SK-N-SH (cell line): Measurements from ENCODE around the gene MYMK. TPM values are rescaled to one million over a fixed set of nuclear protein-coding genes. Genes with fewer than 3 reads are reported as not detected.

Experiments used
- CTCF ChIA-PET: fragments of 300-600, 350-600 bp; formaldehyde crosslinking; extraction: SDS; loops from one replicate; lab custom pipeline; 2021; lab: Yijun Ruan, JAX
- POLR2A ChIA-PET: fragments of 350-600 bp; sonication (Branson Sonifier 250); formaldehyde crosslinking; extraction: SDS; loops from one replicate; lab custom pipeline; 2020; ENCODE audit warnings: antibody characterized with exemption, inconsistent platforms; lab: Yijun Ruan, JAX
- DNase-seq: peaks from one replicate; pipeline ENCODE4 v3.0.0; 2012
- H2AFZ ChIP-seq: fragments of 200-600 bp; sonication (generic); 2 replicates; pipeline ENCODE4 v1.8.1; 2016; ENCODE audit warnings: antibody characterized with exemption, mild to moderate bottlenecking, low read depth
- H3F3A ChIP-seq: fragments of 200-600 bp; sonication (generic); replicated peaks from 2 replicates; pipeline ENCODE3; 2016; ENCODE audit warnings: antibody characterized with exemption, mild to moderate bottlenecking; ENCODE audit not compliant: insufficient read depth
- H3K27ac ChIP-seq, 2 experiments: fragments of 200-500 bp in 1 of 2; fragments of 200-600 bp in 1 of 2; sonication (Bioruptor generic) in 1 of 2; sonication (generic), shearing (Covaris generic) in 1 of 2; 2 replicates each; pipeline versions ENCODE4 v1.5.1 to v1.6.1; 2014 to 2016; ENCODE audit warnings: low read depth in 2 of 2, inconsistent platforms in 1 of 2, low read length in 1 of 2, mild to moderate bottlenecking in 1 of 2, mixed read lengths in 1 of 2
- H3K27me3 ChIP-seq: fragments of 200-600 bp; sonication (generic), shearing (Covaris generic); 2 replicates; pipeline ENCODE4 v1.6.1; 2016; ENCODE audit warnings: mixed run types; ENCODE audit not compliant: insufficient read depth
- H3K36me3 ChIP-seq, 2 experiments: fragments of 200-500 bp in 1 of 2; fragments of 200-600 bp in 1 of 2; sonication (Bioruptor generic) in 1 of 2; sonication (generic) in 1 of 2; replicated peaks in 1 of 2; 2 replicates each; pipeline versions ENCODE3 to v1.5.1; 2014 to 2016; ENCODE audit warnings: low read length in 1 of 2, mild to moderate bottlenecking in 1 of 2; ENCODE audit not compliant: insufficient read depth in 2 of 2, control insufficient read depth in 1 of 2
- H3K4me1 ChIP-seq, 2 experiments: fragments of 200-500 bp in 1 of 2; fragments of 200-600 bp in 1 of 2; sonication (Bioruptor generic) in 1 of 2; sonication (generic), shearing (Covaris generic) in 1 of 2; 2 replicates each; pipeline versions ENCODE4 v1.5.1 to v1.6.1; 2014 to 2016; ENCODE audit warnings: low read depth in 1 of 2, low read length in 1 of 2, mixed run types in 1 of 2; ENCODE audit not compliant: insufficient read depth in 2 of 2, control insufficient read depth in 1 of 2
- H3K4me2 ChIP-seq: fragments of 200-600 bp; sonication (generic), shearing (Covaris generic); 2 replicates; pipeline ENCODE4 v1.6.1; 2017; ENCODE audit warnings: mixed run types
- H3K4me3 ChIP-seq, 2 experiments: fragments of 200-500 bp in 1 of 2; fragments of 200-600 bp in 1 of 2; sonication (Bioruptor generic) in 1 of 2; sonication (generic), shearing (Covaris generic) in 1 of 2; 2 replicates each; pipeline versions ENCODE4 v1.5.1 to v1.8.1; 2014 to 2016; ENCODE audit warnings: low read depth in 2 of 2, inconsistent platforms in 1 of 2, low read length in 1 of 2, mild to moderate bottlenecking in 1 of 2, mixed read lengths in 1 of 2, moderate library complexity in 1 of 2
- H3K79me2 ChIP-seq: fragments of 200-600 bp; sonication (generic); 2 replicates; pipeline ENCODE4 v1.8.1; 2017; ENCODE audit warnings: mild to moderate bottlenecking; ENCODE audit not compliant: insufficient read depth
- H3K9ac ChIP-seq: fragments of 200-600 bp; sonication (generic); 2 replicates; pipeline ENCODE4 v1.6.1; 2017; ENCODE audit warnings: mixed run types
- H3K9me2 ChIP-seq: fragments of 200-600 bp; sonication (generic); 2 replicates; pipeline ENCODE4 v1.6.1; 2017; ENCODE audit warnings: mixed run types
- H3K9me3 ChIP-seq: fragments of 200-600 bp; sonication (generic); 2 replicates; pipeline ENCODE4 v1.6.1; 2017; ENCODE audit warnings: mixed run types, mild to moderate bottlenecking, moderate library complexity
- H4K20me1 ChIP-seq: fragments of 200-600 bp; sonication (generic); 2 replicates; pipeline ENCODE4 v1.6.1; 2017; ENCODE audit warnings: mild to moderate bottlenecking, mixed run types; ENCODE audit not compliant: insufficient read depth
- EP300 ChIP-seq, 2 experiments: IDR thresholded peaks; 2 replicates each; pipeline versions ENCODE4 v1.4.0 to v1.6.1; 2012; ENCODE audit warnings: borderline replicate concordance in 1 of 2, low read depth in 1 of 2, low read length in 1 of 2
- FOXM1 ChIP-seq: IDR thresholded peaks from 2 replicates; pipeline ENCODE4 v1.4.0; 2012; ENCODE audit warnings: low read depth, mild to moderate bottlenecking
- MXI1 ChIP-seq: IDR thresholded peaks from 2 replicates; pipeline ENCODE4 v1.6.1; 2012; ENCODE audit warnings: mild to moderate bottlenecking, low read depth, low read length, improper control_type of control experiment
- TEAD4 ChIP-seq: IDR thresholded peaks from 2 replicates; pipeline ENCODE4 v1.4.0; 2012; ENCODE audit warnings: mild to moderate bottlenecking, borderline replicate concordance; ENCODE audit not compliant: insufficient read depth
- WGBS: methylation state at CpG from one replicate; pipeline ENCODE4 v1.1.6; 2017; ENCODE audit warnings: low lambda C conversion rate; 5-methylcytosine and 5-hydroxymethylcytosine counted together
- polyA plus RNA-seq, 3 experiments: library from polyadenylated mRNA; depleted of rRNA; stranded (reverse); fragments of >200 nt; gene quantifications; 2 replicates each; pipeline ENCODE4 v1.2.3, GENCODE V29; 2012
- TF ChIP-seq, protein P1 (sequence below): IDR thresholded peaks from 2 replicates; pipeline ENCODE4 v1.6.1; 2012; ENCODE audit warnings: mild to moderate bottlenecking, low read depth, low read length, moderate library complexity
- TF ChIP-seq, protein P2 (sequence below): fragments of 150-350 bp; IDR thresholded peaks from 2 replicates; pipeline ENCODE4 v1.6.1; 2017; ENCODE audit warnings: antibody characterized with exemption, low read length, low read depth, borderline replicate concordance

Gene MYMK
- polyA plus RNA-seq, 1 of the 3 experiments (the other 2 are of a cell fraction): not detected

DNA sequence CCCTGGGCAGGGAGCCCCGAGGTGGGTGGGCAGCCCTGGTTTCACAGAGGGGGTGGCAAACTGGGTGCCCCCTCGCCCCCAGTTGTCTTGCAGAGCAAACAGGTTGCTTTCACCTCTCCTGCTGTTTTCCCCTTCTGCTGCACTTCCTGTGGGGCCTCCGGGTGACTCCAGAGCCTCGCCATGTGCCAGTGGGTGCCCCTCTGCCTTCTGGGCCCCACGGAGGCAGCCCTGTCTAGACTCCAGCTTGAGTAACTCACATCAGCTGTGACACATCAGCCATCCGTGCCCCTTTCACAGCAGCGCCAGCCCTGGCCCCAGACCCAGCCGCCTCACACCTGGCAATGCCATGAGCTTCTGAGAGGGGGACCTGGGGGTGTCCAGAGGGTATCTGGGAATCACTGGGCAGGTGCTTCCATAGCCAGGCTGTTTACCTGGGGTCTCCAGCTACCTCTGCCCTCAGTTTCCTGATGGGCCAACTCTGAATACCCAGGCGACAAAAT lies 46.7 kb upstream of the MYMK start:
- peaks cover 0 to 81% of the 10 kb centered on the region in 2 experiments; a peak in 2 of 4 replicates for H3K4me1 ChIP-seq
- H3K4me2 ChIP-seq: no peak overlapping the region
- no peak for DNase-seq
- H3K27ac ChIP-seq: peak overlapping the region in 1 of 2 experiments; percentile 97; a peak in 2 of 4 replicates
- TF ChIP-seq, protein P1, sequence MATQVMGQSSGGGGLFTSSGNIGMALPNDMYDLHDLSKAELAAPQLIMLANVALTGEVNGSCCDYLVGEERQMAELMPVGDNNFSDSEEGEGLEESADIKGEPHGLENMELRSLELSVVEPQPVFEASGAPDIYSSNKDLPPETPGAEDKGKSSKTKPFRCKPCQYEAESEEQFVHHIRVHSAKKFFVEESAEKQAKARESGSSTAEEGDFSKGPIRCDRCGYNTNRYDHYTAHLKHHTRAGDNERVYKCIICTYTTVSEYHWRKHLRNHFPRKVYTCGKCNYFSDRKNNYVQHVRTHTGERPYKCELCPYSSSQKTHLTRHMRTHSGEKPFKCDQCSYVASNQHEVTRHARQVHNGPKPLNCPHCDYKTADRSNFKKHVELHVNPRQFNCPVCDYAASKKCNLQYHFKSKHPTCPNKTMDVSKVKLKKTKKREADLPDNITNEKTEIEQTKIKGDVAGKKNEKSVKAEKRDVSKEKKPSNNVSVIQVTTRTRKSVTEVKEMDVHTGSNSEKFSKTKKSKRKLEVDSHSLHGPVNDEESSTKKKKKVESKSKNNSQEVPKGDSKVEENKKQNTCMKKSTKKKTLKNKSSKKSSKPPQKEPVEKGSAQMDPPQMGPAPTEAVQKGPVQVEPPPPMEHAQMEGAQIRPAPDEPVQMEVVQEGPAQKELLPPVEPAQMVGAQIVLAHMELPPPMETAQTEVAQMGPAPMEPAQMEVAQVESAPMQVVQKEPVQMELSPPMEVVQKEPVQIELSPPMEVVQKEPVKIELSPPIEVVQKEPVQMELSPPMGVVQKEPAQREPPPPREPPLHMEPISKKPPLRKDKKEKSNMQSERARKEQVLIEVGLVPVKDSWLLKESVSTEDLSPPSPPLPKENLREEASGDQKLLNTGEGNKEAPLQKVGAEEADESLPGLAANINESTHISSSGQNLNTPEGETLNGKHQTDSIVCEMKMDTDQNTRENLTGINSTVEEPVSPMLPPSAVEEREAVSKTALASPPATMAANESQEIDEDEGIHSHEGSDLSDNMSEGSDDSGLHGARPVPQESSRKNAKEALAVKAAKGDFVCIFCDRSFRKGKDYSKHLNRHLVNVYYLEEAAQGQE: no peak
- H3K79me2 ChIP-seq: no peaks in the 10 kb centered on the region
- H3K9me2 ChIP-seq: no peaks in the 10 kb centered on the region
- ChIA-PET POLR2A (interaction anchor here (2.2 to 3.9 kb wide), 3 partner anchors 37 to 64 kb away, joined by 9 to 41 read pairs (median 20); partner anchors contain the start of genes ADAMTSL2 and DBH), CTCF (interaction anchor here (0.8 to 3.2 kb wide), 5 partner anchors 13 to 155 kb away, joined by 3 to 18 read pairs (median 3); partner anchors contain the start of gene ADAMTSL2)
- no peak overlapping the region for H3K9ac ChIP-seq
- H2AFZ ChIP-seq: no peak overlapping the region
- H3K9me3 ChIP-seq: no peaks in the 10 kb centered on the region
- WGBS: 45% methylated on average over 5 of the region's 9 CpGs
- no peaks in the 10 kb centered on the region for H4K20me1 ChIP-seq
- H3K36me3 ChIP-seq: no peaks in the 10 kb centered on the region
- H3K4me3 ChIP-seq: no peak overlapping the region
- H3F3A ChIP-seq: no peaks in the 10 kb centered on the region
- no peaks in the 10 kb centered on the region for H3K27me3 ChIP-seq

DNA sequence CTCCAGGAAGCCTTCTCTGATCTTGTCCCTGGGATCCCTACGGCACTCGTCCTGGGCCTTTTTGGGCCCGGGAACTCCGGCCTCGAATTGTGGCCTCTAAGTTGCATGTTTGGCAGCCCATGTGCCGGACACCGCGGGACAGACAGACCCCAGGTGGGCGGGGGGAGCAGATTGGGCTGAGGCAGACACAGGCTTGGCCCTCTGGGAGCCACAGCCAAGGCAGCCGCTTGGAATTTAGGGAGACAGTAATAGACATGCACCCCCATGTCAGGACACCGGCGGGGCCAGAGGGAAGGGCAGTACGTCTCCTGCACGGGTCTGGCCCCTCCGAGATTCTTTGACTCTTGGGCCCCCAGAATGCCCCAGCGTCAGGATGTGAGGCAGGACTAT lies 45.9 kb upstream of the MYMK start:
- H3K4me3 ChIP-seq: no peak overlapping the region
- ChIA-PET CTCF (interaction anchor here (0.8 to 3.2 kb wide), 8 partner anchors 14 to 172 kb away, joined by 3 to 18 read pairs (median 3); partner anchors contain the start of genes ADAMTSL2 and DBH), POLR2A (interaction anchor here (0.9 to 3.9 kb wide), 6 partner anchors 11 to 65 kb away, joined by 3 to 20 read pairs (median 6); partner anchors contain the start of genes ADAMTSL2 and DBH)
- peaks cover 0 to 79% of the 10 kb centered on the region in 2 experiments; a peak in 2 of 4 replicates for H3K4me1 ChIP-seq
- H3F3A ChIP-seq: no peaks in the 10 kb centered on the region
- no peak overlapping the region for H3K4me2 ChIP-seq
- DNase-seq: no peak
- H3K9me2 ChIP-seq: no peaks in the 10 kb centered on the region
- WGBS: 75% methylated on average over 6 of the region's 16 CpGs
- TF ChIP-seq FOXM1 (no peak), MXI1 (no peak), TEAD4 (no peak), EP300 (IDR thresholded peaks at IDR 0.05; ENCODE audit: borderline replicate concordance in 1 of 2, low read depth in 1 of 2, low read length in 1 of 2) (no peak)
- TF ChIP-seq, protein P2, sequence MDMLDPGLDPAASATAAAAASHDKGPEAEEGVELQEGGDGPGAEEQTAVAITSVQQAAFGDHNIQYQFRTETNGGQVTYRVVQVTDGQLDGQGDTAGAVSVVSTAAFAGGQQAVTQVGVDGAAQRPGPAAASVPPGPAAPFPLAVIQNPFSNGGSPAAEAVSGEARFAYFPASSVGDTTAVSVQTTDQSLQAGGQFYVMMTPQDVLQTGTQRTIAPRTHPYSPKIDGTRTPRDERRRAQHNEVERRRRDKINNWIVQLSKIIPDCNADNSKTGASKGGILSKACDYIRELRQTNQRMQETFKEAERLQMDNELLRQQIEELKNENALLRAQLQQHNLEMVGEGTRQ: no peak
- 0 out of 2 replicates have a peak, but pooled peaks cover 2% of the 10 kb centered on the region for H3K27me3 ChIP-seq
- no peak overlapping the region for H2AFZ ChIP-seq
- no peaks in the 10 kb centered on the region for H3K79me2 ChIP-seq
- no peaks in the 10 kb centered on the region for H4K20me1 ChIP-seq
- no peaks in the 10 kb centered on the region for H3K36me3 ChIP-seq
- H3K9ac ChIP-seq: no peak overlapping the region
- peak overlapping the region in 1 of 2 experiments; percentile 97; a peak in 2 of 4 replicates for H3K27ac ChIP-seq
- H3K9me3 ChIP-seq: no peaks in the 10 kb centered on the region
